B cell (primary cell): ENCODE data around the gene NFE2L1. TPM values are rescaled to one million over a fixed set of nuclear protein-coding genes. Genes with fewer than 3 reads are reported as not detected.

Source experiments
- ATAC-seq: fragments of 200-7000 bp; cut with Tn5 transposase; one replicate; pipeline ENCODE4 v1.10.0; 2021; ENCODE audit warnings: low read depth, mild to moderate bottlenecking, moderate number of reproducible peaks, moderate library complexity
- CTCF ChIA-PET: fragments of 350-600 bp; sonication (Branson Sonifier 250); formaldehyde crosslinking; loops from one replicate; lab custom pipeline; 2021; ENCODE audit warnings: antibody characterized with exemption, inconsistent platforms; lab: Charles Lee
- POLR2A ChIA-PET: fragments of 350-600 bp; sonication (Branson Sonifier 250); formaldehyde crosslinking; loops from one replicate; lab custom pipeline; 2021; ENCODE audit warnings: antibody characterized with exemption; lab: Charles Lee
- DNase-seq: peaks from one replicate; pipeline ENCODE4 v3.0.0; 2013
- H2AFZ ChIP-seq: 2 replicates; pipeline ENCODE4 v1.6.1; 2012; ENCODE audit warnings: mild to moderate bottlenecking, low read depth, low read length; ENCODE audit not compliant: insufficient read depth, poor library complexity, severe bottlenecking
- H3K27ac ChIP-seq, 2 donors: 1 replicate in 1 of 2; 2 replicates in 1 of 2; pipeline ENCODE4 v1.5.1; 2012 to 2013; ENCODE audit warnings: low read length in 2 of 2, mild to moderate bottlenecking in 2 of 2, moderate library complexity in 1 of 2
- H3K27me3 ChIP-seq, 4 experiments: fragments of 200-600 bp in 1 of 4; sonication (generic) in 1 of 4; replicated peaks in 1 of 4; 1 replicate in 2 of 4; 2 replicates in 2 of 4; pipeline versions ENCODE4 v1.6.1 to v1.7.0; 2013 to 2016; ENCODE audit warnings: low read length in 3 of 4, mild to moderate bottlenecking in 2 of 4, mixed read lengths in 1 of 4, moderate library complexity in 1 of 4; ENCODE audit not compliant: insufficient read depth in 4 of 4, control insufficient read depth in 3 of 4; ENCODE audit errors: control extremely low read depth in 1 of 4
- H3K36me3 ChIP-seq, 2 experiments: replicated peaks in 1 of 2; 1 replicate in 1 of 2; 2 replicates in 1 of 2; pipeline versions ENCODE4 v1.6.1 to v1.7.1; 2013; ENCODE audit warnings: low read length in 1 of 2; ENCODE audit not compliant: insufficient read depth in 2 of 2, control insufficient read depth in 1 of 2; ENCODE audit errors: control extremely low read depth in 1 of 2, extremely low read depth in 1 of 2
- H3K4me1 ChIP-seq, 2 donors: fragments of 200-600 bp in 1 of 2; sonication (generic) in 1 of 2; 1 replicate in 1 of 2; 2 replicates in 1 of 2; pipeline versions ENCODE4 v1.5.1 to v1.6.1; 2013 to 2017; ENCODE audit warnings: low read length in 2 of 2; ENCODE audit not compliant: control insufficient read depth in 2 of 2, insufficient read depth in 2 of 2
- H3K4me2 ChIP-seq: replicated peaks from 2 replicates; pipeline ENCODE3; 2012; ENCODE audit warnings: mild to moderate bottlenecking, low read depth, low read length; ENCODE audit not compliant: poor library complexity, severe bottlenecking
- H3K4me3 ChIP-seq, 5 experiments: fragments of 200-600 bp in 1 of 5; sonication (generic) in 1 of 5; 1 replicate in 3 of 5; 2 replicates in 2 of 5; pipeline versions ENCODE4 v1.5.1 to v1.7.0; 2011 to 2016; ENCODE audit warnings: low read length in 4 of 5, mild to moderate bottlenecking in 4 of 5, low read depth in 2 of 5, control low read depth in 1 of 5, moderate library complexity in 1 of 5; ENCODE audit not compliant: insufficient read depth in 1 of 5; ENCODE audit errors: control extremely low read depth in 1 of 5, extremely low read depth in 1 of 5
- H3K79me2 ChIP-seq: fragments of 200-600 bp; sonication (generic); one replicate; pipeline ENCODE4 v1.6.0; 2016; ENCODE audit warnings: low read length; ENCODE audit not compliant: control insufficient read depth, insufficient read depth
- H3K9ac ChIP-seq: fragments of 200-600 bp; sonication (generic); 2 replicates; pipeline ENCODE4 v1.6.1; 2017; ENCODE audit warnings: mild to moderate bottlenecking, low read length, moderate library complexity
- H3K9me3 ChIP-seq, 3 donors: one replicate each; pipeline versions ENCODE4 v1.6.1 to v1.7.1; 2013; ENCODE audit warnings: low read length in 2 of 3; ENCODE audit not compliant: control insufficient read depth in 2 of 3, insufficient read depth in 1 of 3; ENCODE audit errors: control extremely low read depth in 1 of 3
- H4K20me1 ChIP-seq: 2 replicates; pipeline ENCODE4 v1.6.0; 2012; ENCODE audit warnings: mild to moderate bottlenecking, low read length; ENCODE audit not compliant: insufficient read depth, control insufficient read depth, poor library complexity, severe bottlenecking
- H3K27ac Mint-ChIP-seq: one replicate; pipeline ENCODE4 v1.8.0; 2021; ENCODE audit warnings: mixed read lengths
- H3K27me3 Mint-ChIP-seq: one replicate; pipeline ENCODE4 v1.8.0; 2021; ENCODE audit warnings: mixed read lengths
- H3K4me1 Mint-ChIP-seq: one replicate; pipeline ENCODE4 v1.8.0; 2021; ENCODE audit warnings: mixed read lengths
- H3K4me3 Mint-ChIP-seq: one replicate; pipeline ENCODE4 v1.8.0; 2021; ENCODE audit warnings: mixed read lengths
- H3K9me3 Mint-ChIP-seq: one replicate; pipeline ENCODE4 v1.8.0; 2022; ENCODE audit warnings: mixed read lengths; ENCODE audit not compliant: insufficient read depth
- EZH2 ChIP-seq: IDR thresholded peaks from 2 replicates; pipeline ENCODE4 v1.6.1; 2012; ENCODE audit warnings: borderline replicate concordance, low read depth, mild to moderate bottlenecking, moderate library complexity, low read length; ENCODE audit not compliant: insufficient read depth, poor library complexity, severe bottlenecking
- WGBS: methylation state at CpG from one replicate; pipeline ENCODE4 v1.1.5; 2013; ENCODE audit warnings: missing lambda C conversion rate; ENCODE audit not compliant: insufficient coverage; 5-methylcytosine and 5-hydroxymethylcytosine counted together
- intact Hi-C: fragments of 100-400 bp; cut with micrococcal nuclease; formaldehyde crosslinking; loops from one replicate; pipeline ENCODE4 v1.10.0; 2022
- polyA plus RNA-seq: library from polyadenylated mRNA; depleted of rRNA; stranded (reverse); fragments of >200 nt; gene quantifications from 2 replicates; pipeline ENCODE4 v1.2.3, GENCODE V29; 2012
- total RNA-seq, 2 donors: library from RNA; stranded (reverse); fragments of 120-200 nt in 1 of 2; gene quantifications; 1 replicate in 1 of 2; 2 replicates in 1 of 2; pipeline versions ENCODE4 v1.2.3 to v1.2.4, GENCODE V29; 2013 to 2022
- TF ChIP-seq, protein P1 (sequence below): fragments of 200-600 bp; IDR thresholded peaks from one replicate; pipeline ENCODE4 v1.8.0; 2022; ENCODE audit warnings: antibody characterized with exemption, mild to moderate bottlenecking

NFE2L1 gene
- total and polyA plus RNA-seq, 2 donors (not counting 1 experiment from before 2014, with no cell fraction given), result 25.2 to 66.4 TPM

DNA sequence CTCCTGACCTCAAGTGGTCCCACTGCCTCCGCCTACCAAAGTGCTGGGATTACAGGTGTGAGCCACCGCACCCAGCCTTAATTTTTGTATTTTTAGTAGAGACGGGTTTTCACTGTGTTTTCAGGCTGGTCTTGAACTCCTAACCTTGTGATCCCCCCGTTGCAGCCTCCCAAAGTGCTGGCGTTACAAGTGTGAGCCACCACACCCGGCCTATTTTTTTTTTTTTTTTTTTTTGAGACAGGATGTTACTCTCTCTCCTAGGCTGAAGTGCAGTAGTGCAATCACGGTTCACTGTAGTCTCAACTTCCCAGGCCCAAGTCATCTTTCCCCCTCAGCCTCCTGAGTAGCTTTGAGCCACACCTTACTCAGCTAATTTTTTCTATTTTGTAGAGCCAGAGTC lies 56.3 kb downstream of the NFE2L1 start:
- Histone ChIP-seq H3K4me2 (no peak overlapping the region), H4K20me1 (no peaks in the 10 kb centered on the region), H2AFZ (no peak overlapping the region), H3K4me1 (peaks cover 31 to 50% of the 10 kb centered on the region in 2 donors), H3K36me3 (no peaks in the 10 kb centered on the region), H3K9me3 (peaks cover 0 to 4% (median 4%) of the 10 kb centered on the region in 3 donors), H3K4me3 (no peak overlapping the region), H3K9ac (no peak overlapping the region), H3K79me2 (peaks cover 36% of the 10 kb centered on the region), H3K27me3 (no peaks in the 10 kb centered on the region), H3K27ac (no peak overlapping the region)
- no peak for DNase-seq
- Mint-ChIP-seq H3K27ac (peak overlapping the region; percentile 23), H3K4me1 (peaks cover 50% of the 10 kb centered on the region), H3K4me3 (no peak overlapping the region), H3K9me3 (no peaks in the 10 kb centered on the region), H3K27me3 (no peaks in the 10 kb centered on the region)
- CTCF ChIA-PET, result interaction anchor here (0.5 to 1.6 kb wide), 2 partner anchors 29 to 74 kb away, joined by 3 read pairs; no protein-coding TSS in a partner anchor
- POLR2A ChIA-PET, result interaction anchor here (0.7 kb wide), 1 partner anchor 492 kb away, joined by 7 read pairs; no protein-coding TSS in a partner anchor
- ATAC-seq, result no peak
- no peak for TF ChIP-seq EZH2
- 76% methylated on average over 3 of the region's 7 CpGs for WGBS
- intact Hi-C loops, result loop anchor here (10.0 kb wide), 2 partner anchors 800 to 1090 kb away; partner anchors contain the start of gene UBE2Z

DNA sequence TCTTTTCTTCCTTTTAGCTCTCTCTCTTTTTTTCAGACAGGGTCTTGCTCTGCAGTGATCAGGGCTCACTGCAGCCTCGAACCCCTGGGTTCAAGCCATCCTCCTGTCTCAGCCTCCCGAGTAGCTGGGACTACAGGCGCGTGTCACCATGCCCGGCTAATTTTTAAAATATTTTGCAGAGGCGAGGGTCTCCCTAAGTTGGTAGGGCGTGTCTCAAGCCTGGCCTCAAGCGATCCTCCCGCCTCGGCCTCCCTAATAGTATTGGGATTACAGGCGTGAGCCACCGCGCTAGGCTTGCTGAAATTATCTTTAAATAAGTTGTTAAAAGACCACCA lies 58.6 kb downstream of the NFE2L1 start:
- ATAC-seq (no peak), DNase-seq (no peak)
- Mint-ChIP-seq H3K9me3 (no peaks in the 10 kb centered on the region), H3K27ac (peak overlapping the region; percentile 97), H3K27me3 (no peaks in the 10 kb centered on the region), H3K4me3 (peak overlapping the region; percentile 91), H3K4me1 (peaks cover 58% of the 10 kb centered on the region)
- H3K4me2 ChIP-seq, result peak overlapping the region; percentile 68
- peak overlapping the region; percentile 88 to 94 for H3K27ac ChIP-seq
- intact Hi-C loops, result loop anchor here (1.0 to 10.0 kb wide), 5 partner anchors 8 to 1088 kb away; partner anchors contain the start of genes NFE2L1, SP2 and UBE2Z
- 49% methylated on average over 13 of the region's 13 CpGs for WGBS
- H3K4me3 ChIP-seq, result peak overlapping the region; percentile 71 to 94 (median 79)
- no peaks in the 10 kb centered on the region for H4K20me1 ChIP-seq
- peak overlapping the region; percentile 91 for H2AFZ ChIP-seq
- peaks cover 0 to 4% (median 4%) of the 10 kb centered on the region in 3 donors for H3K9me3 ChIP-seq
- ChIA-PET CTCF (interaction anchor here (1.3 to 3.5 kb wide), 10 partner anchors 10 to 201 kb away, joined by 3 to 24 read pairs (median 9); partner anchors contain the start of gene CDK5RAP3), POLR2A (interaction anchor here (1.2 kb wide), 1 partner anchor 211 kb away, joined by 4 read pairs; the partner anchor contains the start of gene SP2)
- no peak for TF ChIP-seq EZH2
- TF ChIP-seq, protein P1, sequence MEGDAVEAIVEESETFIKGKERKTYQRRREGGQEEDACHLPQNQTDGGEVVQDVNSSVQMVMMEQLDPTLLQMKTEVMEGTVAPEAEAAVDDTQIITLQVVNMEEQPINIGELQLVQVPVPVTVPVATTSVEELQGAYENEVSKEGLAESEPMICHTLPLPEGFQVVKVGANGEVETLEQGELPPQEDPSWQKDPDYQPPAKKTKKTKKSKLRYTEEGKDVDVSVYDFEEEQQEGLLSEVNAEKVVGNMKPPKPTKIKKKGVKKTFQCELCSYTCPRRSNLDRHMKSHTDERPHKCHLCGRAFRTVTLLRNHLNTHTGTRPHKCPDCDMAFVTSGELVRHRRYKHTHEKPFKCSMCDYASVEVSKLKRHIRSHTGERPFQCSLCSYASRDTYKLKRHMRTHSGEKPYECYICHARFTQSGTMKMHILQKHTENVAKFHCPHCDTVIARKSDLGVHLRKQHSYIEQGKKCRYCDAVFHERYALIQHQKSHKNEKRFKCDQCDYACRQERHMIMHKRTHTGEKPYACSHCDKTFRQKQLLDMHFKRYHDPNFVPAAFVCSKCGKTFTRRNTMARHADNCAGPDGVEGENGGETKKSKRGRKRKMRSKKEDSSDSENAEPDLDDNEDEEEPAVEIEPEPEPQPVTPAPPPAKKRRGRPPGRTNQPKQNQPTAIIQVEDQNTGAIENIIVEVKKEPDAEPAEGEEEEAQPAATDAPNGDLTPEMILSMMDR, result no peak
- H3K27me3 ChIP-seq, result no peaks in the 10 kb centered on the region
- no peaks in the 10 kb centered on the region for H3K36me3 ChIP-seq
- H3K4me1 ChIP-seq, result peaks cover 45 to 61% of the 10 kb centered on the region in 2 donors
- peaks cover 38% of the 10 kb centered on the region for H3K79me2 ChIP-seq
- H3K9ac ChIP-seq, result peak overlapping the region; percentile 84
